IPS-15b (cell line): ENCODE results near the gene RTN4IP1.
"Not testable (repeated sequence)": the region's sequence is repeated elsewhere in the genome, so short reads cannot be mapped to it uniquely, and the experiment has no call there.

ENCODE experiments used
- H3K27me3 ChIP-seq: one replicate; pipeline ENCODE4 v1.6.1; 2013; ENCODE audit warnings: low read length; ENCODE audit not compliant: control insufficient read depth, insufficient read depth
- H3K36me3 ChIP-seq: one replicate; pipeline ENCODE4 v1.6.1; 2013; ENCODE audit warnings: low read length; ENCODE audit not compliant: control insufficient read depth, insufficient read depth
- H3K4me1 ChIP-seq: one replicate; pipeline ENCODE4 v1.6.1; 2013; ENCODE audit warnings: mild to moderate bottlenecking, low read length; ENCODE audit not compliant: control insufficient read depth, insufficient read depth
- H3K4me3 ChIP-seq: one replicate; pipeline ENCODE4 v1.5.1; 2013; ENCODE audit warnings: low read depth, low read length
- H3K9ac ChIP-seq: one replicate; pipeline ENCODE4 v1.6.1; 2013; ENCODE audit warnings: low read depth, mild to moderate bottlenecking, low read length
- H3K9me3 ChIP-seq: one replicate; pipeline ENCODE4 v1.6.1; 2013; ENCODE audit warnings: mild to moderate bottlenecking, low read length; ENCODE audit not compliant: control insufficient read depth, insufficient read depth

Gene RTN4IP1

DNA sequence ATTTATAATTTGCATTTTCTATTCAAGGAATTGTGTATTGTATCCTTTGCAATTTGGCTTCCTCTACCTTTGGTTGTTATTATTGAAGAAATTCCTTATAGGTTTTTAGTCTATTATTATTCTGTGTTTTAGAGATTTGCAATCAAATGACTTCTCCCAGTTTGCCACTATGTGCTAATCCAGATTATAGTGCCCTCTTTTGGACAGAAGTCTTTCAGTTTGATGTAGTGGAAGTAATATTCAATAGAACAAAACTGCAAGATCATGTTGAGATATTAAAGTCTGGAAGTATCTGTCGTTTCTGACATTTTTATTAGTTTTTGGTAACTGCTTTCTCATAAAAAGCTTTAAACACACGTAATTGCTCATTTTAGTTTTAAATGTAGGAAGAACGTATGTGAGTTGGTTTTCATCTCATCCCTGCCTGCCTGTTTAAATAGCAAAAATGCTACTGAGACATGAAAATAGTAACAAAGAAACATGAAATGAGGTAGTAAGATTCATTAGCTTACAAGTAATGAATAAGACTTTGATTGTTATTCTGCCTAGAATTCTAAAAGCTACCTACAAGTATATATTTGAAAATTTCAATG, 72.8 kb downstream of the RTN4IP1 start:
- Histone ChIP-seq H3K4me3 (no peak overlapping the region), H3K27me3 (no peaks in the 10 kb centered on the region), H3K9me3 (no peaks in the 10 kb centered on the region), H3K36me3 (no peaks in the 10 kb centered on the region), H3K9ac (no peak overlapping the region), H3K4me1 (no peaks in the 10 kb centered on the region)

GRCh38 chr6:106555767-106556166, 73.5 kb downstream of the RTN4IP1 start:
- no peak overlapping the region for H3K9ac ChIP-seq
- H3K4me3 ChIP-seq: no peak overlapping the region
- H3K9me3 ChIP-seq: no peaks in the 10 kb centered on the region
- no peaks in the 10 kb centered on the region for H3K4me1 ChIP-seq
- H3K36me3 ChIP-seq: no peaks in the 10 kb centered on the region
- H3K27me3 ChIP-seq: no peaks in the 10 kb centered on the region

DNA sequence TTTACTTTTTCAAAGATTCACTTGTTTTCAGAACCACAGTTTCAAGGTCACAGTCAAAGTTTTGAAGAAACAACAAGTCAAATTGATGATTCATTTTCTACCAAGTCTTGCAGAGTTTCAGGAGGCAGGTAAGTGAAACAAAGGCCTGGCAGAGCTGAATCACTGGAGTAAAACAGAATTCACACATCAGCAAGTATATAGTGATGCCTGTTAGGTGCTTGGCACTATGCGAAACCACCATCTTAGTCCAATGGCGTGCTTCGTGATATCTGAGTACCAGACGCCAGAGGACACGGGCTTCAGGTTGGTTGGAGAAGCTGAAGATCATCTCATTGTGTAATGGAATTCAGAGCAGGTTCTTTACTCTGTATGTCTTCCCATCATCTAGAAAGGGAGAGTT, 75.9 kb downstream of the RTN4IP1 start:
- Histone ChIP-seq H3K9ac (no peak overlapping the region), H3K27me3 (no peaks in the 10 kb centered on the region), H3K4me3 (no peak overlapping the region), H3K4me1 (no peaks in the 10 kb centered on the region), H3K9me3 (no peaks in the 10 kb centered on the region), H3K36me3 (no peaks in the 10 kb centered on the region)

DNA sequence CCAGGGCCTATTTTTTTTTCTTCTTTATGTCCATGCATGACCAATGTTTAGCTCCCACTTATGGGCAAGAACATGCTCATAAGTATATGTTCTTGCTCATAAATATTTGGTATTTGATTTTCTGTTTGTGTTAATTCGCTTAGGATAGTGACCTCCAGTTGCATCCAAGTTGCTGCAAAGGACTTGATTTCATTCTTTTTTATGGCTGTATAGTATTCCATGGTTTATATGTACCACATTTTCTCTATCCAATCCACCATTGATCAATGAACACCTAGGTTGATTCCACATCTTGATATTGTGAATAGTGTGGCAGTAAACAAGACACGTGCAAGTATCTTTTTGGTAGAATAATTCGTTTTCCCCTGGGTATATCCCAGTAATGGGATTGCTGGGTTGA, 78.1 kb downstream of the RTN4IP1 start:
- Histone ChIP-seq H3K4me3 (no peak overlapping the region), H3K9me3 (no peaks in the 10 kb centered on the region), H3K4me1 (no peaks in the 10 kb centered on the region), H3K27me3 (no peaks in the 10 kb centered on the region), H3K9ac (no peak overlapping the region), H3K36me3 (no peaks in the 10 kb centered on the region)

DNA sequence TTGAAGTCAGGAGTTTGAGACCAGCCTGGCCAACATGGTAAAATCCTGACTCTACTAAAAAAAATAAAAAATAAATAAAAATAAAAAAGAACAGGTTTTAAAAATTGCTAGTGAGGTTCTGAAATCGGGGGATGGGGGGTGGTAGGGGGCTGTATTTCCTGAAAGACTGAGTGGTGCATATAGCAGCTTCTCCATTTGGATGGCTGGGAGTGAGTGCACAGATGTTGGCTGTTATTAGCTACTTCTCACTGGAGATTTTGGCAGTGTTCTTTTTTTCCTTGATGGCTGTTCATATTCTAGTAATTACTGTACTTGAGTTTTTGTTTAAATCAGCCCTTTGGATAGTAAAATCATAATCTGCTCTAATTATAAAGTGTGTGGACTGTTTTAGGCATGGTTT, 79.8 kb downstream of the RTN4IP1 start:
- no peaks in the 10 kb centered on the region for H3K36me3 ChIP-seq

GRCh38 chr6:106548926-106549455, 80.3 kb downstream of the RTN4IP1 start:
- not testable (repeated sequence) for H3K9me3 ChIP-seq, H3K4me1 ChIP-seq, H3K27me3 ChIP-seq, H3K36me3 ChIP-seq, H3K4me3 ChIP-seq, H3K9ac ChIP-seq

More for the DNA sequence above, 79.8 kb downstream of the RTN4IP1 start:
- Histone ChIP-seq H3K9me3 (no peaks in the 10 kb centered on the region), H3K4me3 (no peak overlapping the region), H3K27me3 (no peaks in the 10 kb centered on the region), H3K9ac (no peak overlapping the region), H3K4me1 (no peaks in the 10 kb centered on the region)

DNA sequence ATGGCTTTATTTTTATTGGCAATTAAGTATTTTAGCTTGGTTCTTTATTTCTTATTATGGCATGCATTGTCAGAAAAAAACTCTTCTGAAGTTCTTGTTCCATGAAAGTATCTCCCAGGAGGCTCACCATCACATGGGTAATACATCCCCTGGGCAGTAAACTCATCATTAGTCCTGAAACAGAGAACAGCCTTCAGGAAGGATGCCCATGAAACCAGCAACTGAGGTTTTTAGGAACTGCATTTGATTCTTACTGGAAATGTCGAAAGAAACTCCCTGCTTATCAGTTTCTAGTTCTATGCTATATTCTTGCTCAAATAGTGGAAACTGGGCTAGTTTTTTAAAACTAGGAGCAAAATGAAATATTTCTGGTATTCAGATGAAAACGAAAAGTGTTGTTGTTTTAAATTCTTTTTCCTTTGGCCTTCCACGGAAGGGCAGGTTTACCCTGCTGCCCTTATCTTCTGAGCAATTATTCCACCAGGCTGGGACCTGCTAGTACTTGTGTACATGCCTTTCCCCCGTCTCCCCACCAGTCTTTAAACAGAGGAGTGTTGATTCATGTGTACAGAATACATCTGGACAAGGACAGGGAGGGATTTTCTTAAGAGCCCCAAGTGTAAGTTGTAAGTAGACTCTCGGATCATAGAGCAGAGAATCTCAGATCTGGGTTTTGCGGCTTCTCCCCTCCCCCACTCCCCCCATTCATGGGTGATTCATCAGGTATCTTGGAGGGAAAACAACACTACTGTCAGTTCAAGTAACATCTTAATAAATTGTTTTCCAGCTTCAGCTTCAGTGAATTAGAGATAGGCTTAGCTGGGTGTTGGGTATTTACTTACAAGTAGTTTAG, 81.5 kb downstream of the RTN4IP1 start:
- Histone ChIP-seq H3K36me3 (no peaks in the 10 kb centered on the region), H3K9me3 (no peaks in the 10 kb centered on the region), H3K4me1 (no peaks in the 10 kb centered on the region), H3K27me3 (no peaks in the 10 kb centered on the region), H3K4me3 (no peak overlapping the region), H3K9ac (no peak overlapping the region)

GRCh38 chr6:106546691-106547414, 82.4 kb downstream of the RTN4IP1 start:
- Histone ChIP-seq H3K36me3 (no peaks in the 10 kb centered on the region), H3K9ac (no peak overlapping the region), H3K4me3 (no peak overlapping the region), H3K9me3 (no peaks in the 10 kb centered on the region), H3K4me1 (no peaks in the 10 kb centered on the region), H3K27me3 (no peaks in the 10 kb centered on the region)

GRCh38 chr6:106546261-106546690, 83.0 kb downstream of the RTN4IP1 start:
- no peak overlapping the region for H3K4me3 ChIP-seq
- H3K4me1 ChIP-seq: no peaks in the 10 kb centered on the region
- no peaks in the 10 kb centered on the region for H3K36me3 ChIP-seq
- H3K27me3 ChIP-seq: no peaks in the 10 kb centered on the region
- H3K9me3 ChIP-seq: no peaks in the 10 kb centered on the region
- no peak overlapping the region for H3K9ac ChIP-seq

GRCh38 chr6:106540907-106541306, 88.4 kb downstream of the RTN4IP1 start:
- Histone ChIP-seq H3K4me1 (no peaks in the 10 kb centered on the region), H3K9me3 (no peaks in the 10 kb centered on the region), H3K4me3 (no peak overlapping the region), H3K27me3 (no peaks in the 10 kb centered on the region), H3K9ac (no peak overlapping the region), H3K36me3 (no peaks in the 10 kb centered on the region)

- H3K9ac ChIP-seq: no peak overlapping the region
- no peaks in the 10 kb centered on the region for H3K9me3 ChIP-seq
- no peaks in the 10 kb centered on the region for H3K27me3 ChIP-seq
- H3K36me3 ChIP-seq: no peaks in the 10 kb centered on the region
- no peak overlapping the region for H3K4me3 ChIP-seq
- no peaks in the 10 kb centered on the region for H3K4me1 ChIP-seq
Measured at GRCh38 chr6:106540432-106540831, 88.9 kb downstream of the RTN4IP1 start.
